Left ventricle myocardium superior (tissue), 1 donor: ENCODE data around the gene CDK11B. TPM values are rescaled to one million over a fixed set of nuclear protein-coding genes. Genes with fewer than 3 reads are reported as not detected.
A peak's percentile ranks its signal among the peaks of the same experiment; 100 is the strongest.
"Not testable (repeated sequence)": the region's sequence is repeated elsewhere in the genome, so short reads cannot be mapped to it uniquely, and the experiment has no call there.

Source experiments
- ATAC-seq: fragments of 200-7000 bp; cut with Tn5 transposase; one replicate; pipeline ENCODE4 v1.9.1; 2020; ENCODE audit warnings: mild to moderate bottlenecking, moderate library complexity
- DNase-seq: peaks from one replicate; pipeline ENCODE4 v3.0.0-alpha.2; 2020
- intact Hi-C: fragments of 100-400 bp; cut with micrococcal nuclease; formaldehyde crosslinking; loops from one replicate; pipeline ENCODE4 v1.11.0; 2022
- total RNA-seq: library from RNA; stranded (reverse); fragmentation: NEBNext Ultra II Directional; extraction: Animal tissue kit (Norgen Biotek cat#: 25700); gene quantifications from one replicate; pipeline ENCODE4 v1.2.1, GENCODE V29; 2021
- donor health status: DM: no; HTN: yes; CAD: no; lungs with severe emphysema.

Gene CDK11B
- total RNA-seq, 1 donor from 2014 or later: 26.1 TPM

- DNase-seq (peak; percentile 5), ATAC-seq (no peak)
- intact Hi-C loops: no loop called here
Observed at GRCh38 chr1:1687846-1688245, 29.0 kb upstream of the CDK11B start.

GRCh38 chr1:1684031-1684681, 25.4 kb upstream of the CDK11B start:
- intact Hi-C loops: no loop called here
- peak; percentile 18 for DNase-seq
- ATAC-seq: no peak

- intact Hi-C loops: no loop called here
- DNase-seq: no peak
- no peak for ATAC-seq
Observed at GRCh38 chr1:1683104-1683905, 24.5 kb upstream of the CDK11B start.

GRCh38 chr1:1680912-1681273, 22.1 kb upstream of the CDK11B start:
- intact Hi-C loops: no loop called here
- peak; percentile 21 for DNase-seq
- no peak for ATAC-seq

- DNase-seq (no peak), ATAC-seq (no peak)
- intact Hi-C loops: no loop called here
Observed at GRCh38 chr1:1680031-1680911, 21.5 kb upstream of the CDK11B start.

- DNase-seq (peak; percentile 30), ATAC-seq (peak; percentile 36)
- intact Hi-C loops: no loop called here
Observed at GRCh38 chr1:1678581-1679380, 20.0 kb upstream of the CDK11B start.

- intact Hi-C loops: no loop called here
- ATAC-seq: peak; percentile 7
- DNase-seq: peak; percentile 31
Observed at GRCh38 chr1:1677718-1678580, 19.1 kb upstream of the CDK11B start.

GRCh38 chr1:1676087-1676486, 17.3 kb upstream of the CDK11B start:
- intact Hi-C loops, ATAC-seq, DNase-seq: not testable (repeated sequence)

- intact Hi-C loops, ATAC-seq, DNase-seq: not testable (repeated sequence)
Observed at GRCh38 chr1:1675218-1675617, 16.4 kb upstream of the CDK11B start.

GRCh38 chr1:1674806-1675205, 16.0 kb upstream of the CDK11B start:
- peak; percentile 20 for DNase-seq
- ATAC-seq: not testable (repeated sequence)

GRCh38 chr1:1672181-1672965, 13.6 kb upstream of the CDK11B start:
- no peak for ATAC-seq

More at GRCh38 chr1:1674806-1675205, 16.0 kb upstream of the CDK11B start:
- intact Hi-C loops: not testable (repeated sequence)

GRCh38 chr1:1671365-1672119, 12.7 kb upstream of the CDK11B start:
- peak; percentile 17 for DNase-seq
- intact Hi-C loops: no loop called here
- ATAC-seq: no peak

More at GRCh38 chr1:1672181-1672965, 13.6 kb upstream of the CDK11B start:
- intact Hi-C loops: no loop called here
- no peak for DNase-seq

GRCh38 chr1:1670866-1671265, 12.1 kb upstream of the CDK11B start:
- DNase-seq (peak; percentile 27), ATAC-seq (no peak)
- intact Hi-C loops: no loop called here

GRCh38 chr1:1669468-1670440, 10.9 kb upstream of the CDK11B start:
- DNase-seq (peak; percentile 32), ATAC-seq (peak; percentile 48)
- intact Hi-C loops: no loop called here

GRCh38 chr1:1666526-1666925, 7.7 kb upstream of the CDK11B start:
- intact Hi-C loops: no loop called here

More at GRCh38 chr1:1666526-1666925, 7.7 kb upstream of the CDK11B start:
- peak; percentile 26 for DNase-seq
- no peak for ATAC-seq
